HepG2 (cell line): ENCODE measurements around the gene NRSN2.
A peak's percentile ranks its signal among the peaks of the same experiment; 100 is the strongest.

ENCODE experiments used
- EZH2 ChIP-seq: conservative IDR thresholded peaks from 2 replicates; pipeline ENCODE4 v1.6.1; 2012; ENCODE audit warnings: mild to moderate bottlenecking, low read depth, low read length, moderate library complexity
- POLR2A ChIP-seq, 2 experiments: IDR thresholded peaks; 2 replicates each; pipeline ENCODE4 v1.6.1; 2011; ENCODE audit warnings: low read depth in 2 of 2, low read length in 2 of 2, mild to moderate bottlenecking in 1 of 2, moderate library complexity in 1 of 2; ENCODE audit not compliant: insufficient read depth in 1 of 2

GRCh38 chr20:325045-325888 is 21.6 kb upstream of the NRSN2 start, which contains the start of gene SOX12:
- TF ChIP-seq POLR2A (IDR thresholded peaks at IDR 0.05; ENCODE audit: insufficient read depth in 1 of 2, low read depth in 2 of 2, low read length in 2 of 2) (peak in 1 of 2 experiments; percentile 78; a peak in 2 of 4 replicates), EZH2 (no peak)
